ENCODE measurements around the gene VASN.

The VASN gene

DNA sequence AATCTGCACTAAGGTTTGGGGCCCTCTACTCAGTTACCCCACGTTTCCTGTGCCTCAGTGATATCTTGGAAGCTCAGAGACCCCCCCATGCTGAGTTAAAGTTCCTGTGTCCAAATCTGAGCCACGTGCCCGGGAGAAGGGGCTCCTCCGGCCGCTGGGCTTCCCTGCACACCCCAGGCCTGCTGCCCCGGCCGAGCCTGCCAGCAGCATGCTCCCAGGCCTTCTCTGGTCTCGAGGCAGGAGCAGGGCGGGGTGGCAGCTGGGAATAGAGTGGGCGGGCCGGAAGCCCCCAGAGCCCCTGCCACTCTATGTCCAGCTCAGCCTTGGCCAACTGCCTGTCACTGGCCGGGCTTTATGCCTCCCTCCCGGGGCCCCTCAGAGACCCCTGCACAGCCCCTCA, 5.6 kb upstream of the VASN start:
- H3F3A ChIP-seq (ENCODE audit: insufficient read depth, low read length) = no peaks in the 10 kb centered on the region
- no peaks in the 10 kb centered on the region for H3K9me2 ChIP-seq (replicated peaks; ENCODE audit: insufficient read depth, low read length)
- no peak overlapping the region for H2AFZ ChIP-seq (ENCODE audit: low read length)
- H3K27ac ChIP-seq (ENCODE audit: low read length) = no peak overlapping the region
- H3K27me3 ChIP-seq (replicated peaks; ENCODE audit: insufficient read depth, low read length) = no peaks in the 10 kb centered on the region
- H3K4me3 ChIP-seq (ENCODE audit: low read length) = no peak overlapping the region
- H3K9me3 ChIP-seq (replicated peaks; ENCODE audit: insufficient read depth, low read length) = no peaks in the 10 kb centered on the region
- no peak for DNase-seq
- peaks cover 9% of the 10 kb centered on the region for H3K79me2 ChIP-seq (ENCODE audit: low read length)
- H3K9ac ChIP-seq (ENCODE audit: low read length) = no peak overlapping the region
- H3K4me1 ChIP-seq (ENCODE audit: low read length) = no peaks in the 10 kb centered on the region
- no peak overlapping the region for H3K4me2 ChIP-seq (ENCODE audit: low read depth, low read length)
- H4K20me1 ChIP-seq (ENCODE audit: insufficient read depth, low read length) = no peaks in the 10 kb centered on the region
- H3K36me3 ChIP-seq (replicated peaks; ENCODE audit: insufficient read depth, low read length) = no peaks in the 10 kb centered on the region; the same call in 1 of the 2 replicates
- TF ChIP-seq, protein P1, sequence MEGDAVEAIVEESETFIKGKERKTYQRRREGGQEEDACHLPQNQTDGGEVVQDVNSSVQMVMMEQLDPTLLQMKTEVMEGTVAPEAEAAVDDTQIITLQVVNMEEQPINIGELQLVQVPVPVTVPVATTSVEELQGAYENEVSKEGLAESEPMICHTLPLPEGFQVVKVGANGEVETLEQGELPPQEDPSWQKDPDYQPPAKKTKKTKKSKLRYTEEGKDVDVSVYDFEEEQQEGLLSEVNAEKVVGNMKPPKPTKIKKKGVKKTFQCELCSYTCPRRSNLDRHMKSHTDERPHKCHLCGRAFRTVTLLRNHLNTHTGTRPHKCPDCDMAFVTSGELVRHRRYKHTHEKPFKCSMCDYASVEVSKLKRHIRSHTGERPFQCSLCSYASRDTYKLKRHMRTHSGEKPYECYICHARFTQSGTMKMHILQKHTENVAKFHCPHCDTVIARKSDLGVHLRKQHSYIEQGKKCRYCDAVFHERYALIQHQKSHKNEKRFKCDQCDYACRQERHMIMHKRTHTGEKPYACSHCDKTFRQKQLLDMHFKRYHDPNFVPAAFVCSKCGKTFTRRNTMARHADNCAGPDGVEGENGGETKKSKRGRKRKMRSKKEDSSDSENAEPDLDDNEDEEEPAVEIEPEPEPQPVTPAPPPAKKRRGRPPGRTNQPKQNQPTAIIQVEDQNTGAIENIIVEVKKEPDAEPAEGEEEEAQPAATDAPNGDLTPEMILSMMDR (IDR thresholded peaks at IDR 0.05; ENCODE audit: low read length) = no peak
- TF ChIP-seq EZH2phosphoT487 (IDR thresholded peaks at IDR 0.05; ENCODE audit: low read length) (no peak), EZH2 (optimal IDR thresholded peaks at IDR 0.05; ENCODE audit: low read depth, low read length) (no peak)

DNA sequence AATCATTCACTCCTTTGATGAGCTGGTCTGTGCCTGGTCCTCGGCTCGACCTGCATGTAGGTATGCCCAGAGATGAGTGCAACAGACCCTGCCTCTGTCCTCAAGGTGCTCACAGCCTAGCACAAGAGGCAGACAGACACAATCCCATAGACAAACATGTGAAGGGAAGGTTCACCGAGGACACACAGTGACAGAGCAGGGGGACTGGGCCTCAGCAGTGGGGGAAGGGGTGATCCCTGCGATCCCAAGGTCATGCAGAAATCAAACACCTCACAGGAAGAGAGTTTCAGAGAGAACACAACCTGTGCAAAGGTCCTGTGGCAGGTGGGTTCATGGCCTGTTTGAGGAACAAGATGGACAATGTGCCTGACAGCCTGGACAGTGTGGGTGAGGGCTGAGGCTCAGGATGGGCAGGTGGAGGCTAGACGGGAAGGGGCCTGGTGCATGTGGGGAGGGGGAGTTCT, 4.2 kb upstream of the VASN start:
- Histone ChIP-seq H2AFZ (ENCODE audit: low read length) (no peak overlapping the region), H3K4me1 (ENCODE audit: low read length) (no peaks in the 10 kb centered on the region), H3K4me3 (ENCODE audit: low read length) (no peak overlapping the region), H3K9me2 (replicated peaks; ENCODE audit: insufficient read depth, low read length) (no peaks in the 10 kb centered on the region), H4K20me1 (ENCODE audit: insufficient read depth, low read length) (no peaks in the 10 kb centered on the region), H3F3A (ENCODE audit: insufficient read depth, low read length) (no peaks in the 10 kb centered on the region), H3K27ac (ENCODE audit: low read length) (no peak overlapping the region), H3K79me2 (ENCODE audit: low read length) (peaks cover 12% of the 10 kb centered on the region), H3K9ac (ENCODE audit: low read length) (no peak overlapping the region), H3K4me2 (ENCODE audit: low read depth, low read length) (no peak overlapping the region), H3K27me3 (replicated peaks; ENCODE audit: insufficient read depth, low read length) (no peaks in the 10 kb centered on the region), H3K9me3 (replicated peaks; ENCODE audit: insufficient read depth, low read length) (no peaks in the 10 kb centered on the region), H3K36me3 (replicated peaks; ENCODE audit: insufficient read depth, low read length) (no peaks in the 10 kb centered on the region)
- DNase-seq = no peak
- TF ChIP-seq, protein P1 (IDR thresholded peaks at IDR 0.05; ENCODE audit: low read length) = no peak
- TF ChIP-seq EZH2phosphoT487 (IDR thresholded peaks at IDR 0.05; ENCODE audit: low read length) = no peak
- no peak for TF ChIP-seq EZH2 (optimal IDR thresholded peaks at IDR 0.05; ENCODE audit: low read depth, low read length)

DNA sequence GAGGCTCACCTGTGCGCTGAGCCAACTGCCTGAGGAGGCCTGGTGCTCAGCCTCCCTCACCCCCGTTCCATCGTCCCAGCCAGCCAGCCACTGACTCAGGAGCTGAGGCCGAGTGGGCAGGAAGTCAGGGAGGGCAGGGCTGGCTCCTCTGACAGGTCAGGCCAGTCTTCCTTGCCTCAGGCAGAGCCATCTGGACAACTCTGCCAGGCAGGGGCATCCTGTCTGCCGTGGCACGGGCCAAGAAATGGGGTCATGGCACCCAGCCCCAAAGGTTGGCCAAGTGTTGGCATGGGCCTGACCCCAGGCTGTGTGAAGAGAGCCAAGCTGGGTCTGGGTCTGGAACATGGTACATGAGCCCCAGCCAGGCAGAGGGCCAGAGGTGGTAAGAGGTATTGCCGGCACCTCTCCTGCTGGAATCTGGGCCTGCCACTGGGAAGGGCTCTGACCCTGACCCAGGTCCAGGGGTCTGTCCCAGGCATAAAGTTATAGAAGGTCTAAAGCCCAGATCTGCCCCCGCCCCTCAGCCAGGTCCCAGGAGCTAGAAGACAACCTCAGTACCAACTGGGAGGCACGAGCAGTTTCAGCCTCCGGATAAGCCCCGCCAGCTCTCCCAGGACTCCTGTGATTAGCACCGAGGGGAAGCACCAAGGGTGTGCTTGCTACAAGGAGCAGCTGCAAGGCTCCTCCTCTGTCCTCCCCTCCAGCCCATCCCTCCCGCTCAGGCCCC, 2.5 kb upstream of the VASN start:
- Histone ChIP-seq H4K20me1 (ENCODE audit: insufficient read depth, low read length) (no peaks in the 10 kb centered on the region), H2AFZ (ENCODE audit: low read length) (no peak overlapping the region), H3K4me2 (ENCODE audit: low read depth, low read length) (no peak overlapping the region), H3K9ac (ENCODE audit: low read length) (no peak overlapping the region), H3K9me3 (replicated peaks; ENCODE audit: insufficient read depth, low read length) (no peaks in the 10 kb centered on the region), H3K9me2 (replicated peaks; ENCODE audit: insufficient read depth, low read length) (no peaks in the 10 kb centered on the region), H3K4me3 (ENCODE audit: low read length) (no peak overlapping the region), H3F3A (ENCODE audit: insufficient read depth, low read length) (no peaks in the 10 kb centered on the region), H3K4me1 (ENCODE audit: low read length) (no peaks in the 10 kb centered on the region), H3K36me3 (replicated peaks; ENCODE audit: insufficient read depth, low read length) (no peaks in the 10 kb centered on the region), H3K27me3 (replicated peaks; ENCODE audit: insufficient read depth, low read length) (no peaks in the 10 kb centered on the region), H3K79me2 (ENCODE audit: low read length) (peaks cover 14% of the 10 kb centered on the region), H3K27ac (ENCODE audit: low read length) (no peak overlapping the region)
- no peak for DNase-seq
- TF ChIP-seq, protein P1 (IDR thresholded peaks at IDR 0.05; ENCODE audit: low read length) = no peak
- TF ChIP-seq EZH2 (optimal IDR thresholded peaks at IDR 0.05; ENCODE audit: low read depth, low read length) (no peak), EZH2phosphoT487 (IDR thresholded peaks at IDR 0.05; ENCODE audit: low read length) (no peak)
